Ishikawa (cell line): Measurements from ENCODE around the gene TLE3.

ENCODE experiments used
- CEBPB ChIP-seq: IDR thresholded peaks from 2 replicates; pipeline ENCODE4 v1.6.1; 2012
- CREB1 ChIP-seq: IDR thresholded peaks from 2 replicates; pipeline ENCODE4 v1.6.1; 2012; ENCODE audit warnings: low read depth
- EGR1 ChIP-seq: IDR thresholded peaks from 2 replicates; pipeline ENCODE4 v1.6.1; 2012
- EP300 ChIP-seq: IDR thresholded peaks from 2 replicates; pipeline ENCODE4 v1.6.1; 2012; ENCODE audit warnings: borderline replicate concordance
- FOXM1 ChIP-seq: IDR thresholded peaks from 2 replicates; pipeline ENCODE4 v1.6.1; 2012; ENCODE audit warnings: low read depth, borderline replicate concordance
- MAX ChIP-seq: IDR thresholded peaks from 2 replicates; pipeline ENCODE4 v1.6.1; 2012
- NFIC ChIP-seq: IDR thresholded peaks from 2 replicates; pipeline ENCODE4 v1.6.1; 2012
- RAD21 ChIP-seq: IDR thresholded peaks from 2 replicates; pipeline ENCODE4 v1.6.1; 2012; ENCODE audit warnings: low read depth
- TAF1 ChIP-seq: IDR thresholded peaks from 2 replicates; pipeline ENCODE4 v1.6.1; 2012; ENCODE audit warnings: low read depth, mild to moderate bottlenecking
- TCF12 ChIP-seq: IDR thresholded peaks from 2 replicates; pipeline ENCODE4 v1.6.1; 2012; ENCODE audit warnings: low read depth
- TEAD4 ChIP-seq: IDR thresholded peaks from 2 replicates; pipeline ENCODE4 v1.6.1; 2012
- YY1 ChIP-seq: IDR thresholded peaks from 2 replicates; pipeline ENCODE4 v1.6.1; 2012; ENCODE audit warnings: low read depth
- ZBTB7A ChIP-seq: IDR thresholded peaks from 2 replicates; pipeline ENCODE4 v1.6.1; 2012; ENCODE audit warnings: low read depth
- TF ChIP-seq, protein P1 (sequence below): IDR thresholded peaks from 2 replicates; pipeline ENCODE4 v1.6.1; 2012
- TF ChIP-seq, protein P2 (sequence below): IDR thresholded peaks from 2 replicates; pipeline ENCODE4 v1.6.1; 2012; ENCODE audit warnings: low read depth, mild to moderate bottlenecking

TLE3 gene

DNA sequence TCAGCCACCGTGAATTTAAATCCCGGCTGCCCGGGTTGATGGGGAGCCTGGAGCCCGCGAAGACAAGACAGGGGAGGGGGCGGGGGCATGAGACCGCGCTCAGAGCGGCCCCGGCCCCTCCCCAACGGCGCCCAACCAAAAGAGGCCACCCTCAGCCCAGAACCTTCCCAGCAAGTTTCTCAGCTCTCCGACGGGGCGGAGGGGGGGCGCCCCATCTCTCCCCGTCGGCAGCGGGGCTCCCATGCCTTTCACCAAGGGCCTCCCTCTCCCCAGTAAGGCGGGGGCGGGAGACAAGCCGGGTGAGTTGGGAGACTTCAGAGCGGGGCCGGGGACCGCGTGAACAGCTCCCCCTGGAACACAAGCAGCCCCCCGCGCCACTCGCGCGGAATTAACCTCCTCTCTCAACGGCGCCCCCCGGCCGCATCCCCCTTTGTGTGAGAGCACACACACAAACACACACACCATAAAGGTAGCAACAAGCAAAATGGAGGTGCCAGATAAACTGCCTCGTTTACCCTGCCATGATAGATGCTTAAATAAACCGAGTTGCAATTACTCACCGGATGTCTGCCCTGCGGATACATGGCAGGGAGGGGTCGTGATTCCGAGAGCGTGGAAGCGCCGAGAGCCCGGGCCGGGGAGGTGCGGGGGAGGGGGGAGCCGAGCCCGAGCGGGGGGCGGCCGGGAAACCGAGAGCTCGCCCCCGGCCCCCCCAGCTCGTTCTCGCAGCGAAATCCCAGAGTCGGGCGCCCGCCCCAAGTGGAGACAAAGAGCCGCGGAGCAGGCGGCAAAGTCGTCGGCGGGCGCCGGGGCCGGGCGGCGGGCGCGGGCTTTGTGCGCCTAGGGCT, 1.3 kb downstream of the TLE3 start:
- TF ChIP-seq ZBTB7A, result peak; percentile 67
- no peak for TF ChIP-seq NFIC
- TF ChIP-seq EGR1, result 0 out of 2 replicates have a peak, but pooled peaks have one; percentile 59

DNA sequence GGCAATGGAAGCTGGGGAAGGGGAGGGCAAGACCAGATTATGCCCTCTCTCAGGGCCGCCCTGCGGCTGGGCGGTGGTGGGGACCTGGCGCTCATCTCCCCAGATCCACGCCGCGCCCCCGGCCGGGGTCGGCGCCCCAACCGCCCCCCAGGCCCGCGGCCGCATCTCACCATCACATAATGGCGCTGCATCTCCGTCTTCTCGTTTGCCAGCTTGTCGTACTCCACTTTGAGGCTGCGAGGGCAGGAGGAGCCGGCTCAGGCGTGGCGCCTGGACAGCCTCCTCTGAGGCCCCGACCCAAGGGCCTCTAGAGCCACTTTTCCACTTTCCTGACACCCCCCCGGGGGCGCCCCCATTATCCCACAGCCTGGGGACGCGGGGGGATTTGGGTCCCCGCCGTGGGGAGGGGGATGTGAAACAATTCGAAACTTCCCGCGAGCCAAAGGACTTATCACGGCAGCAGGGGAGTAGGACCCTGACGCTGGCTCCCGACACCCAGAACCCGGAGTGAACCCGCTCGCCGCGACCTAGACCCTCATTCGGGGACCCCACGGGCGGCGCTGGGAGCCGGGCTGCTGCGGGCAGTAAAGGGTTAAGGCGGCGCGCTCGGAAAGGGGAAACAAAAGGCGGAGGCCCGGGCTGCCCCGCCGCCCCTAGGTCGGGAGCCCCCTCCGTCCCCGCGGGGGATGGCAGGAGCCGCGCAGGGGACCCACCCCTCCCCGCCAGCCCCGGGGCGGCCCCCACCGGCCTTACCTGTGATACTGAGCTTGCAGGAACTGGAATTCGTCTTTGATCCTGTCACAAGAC, 2.1 kb downstream of the TLE3 start:
- TF ChIP-seq RAD21, result no peak
- TF ChIP-seq CREB1, result no peak
- no peak for TF ChIP-seq ZBTB7A
- no peak for TF ChIP-seq TAF1
- TF ChIP-seq EP300, result no peak
- TF ChIP-seq CEBPB, result no peak
- no peak for TF ChIP-seq YY1
- no peak for TF ChIP-seq MAX
- TF ChIP-seq, protein P1, sequence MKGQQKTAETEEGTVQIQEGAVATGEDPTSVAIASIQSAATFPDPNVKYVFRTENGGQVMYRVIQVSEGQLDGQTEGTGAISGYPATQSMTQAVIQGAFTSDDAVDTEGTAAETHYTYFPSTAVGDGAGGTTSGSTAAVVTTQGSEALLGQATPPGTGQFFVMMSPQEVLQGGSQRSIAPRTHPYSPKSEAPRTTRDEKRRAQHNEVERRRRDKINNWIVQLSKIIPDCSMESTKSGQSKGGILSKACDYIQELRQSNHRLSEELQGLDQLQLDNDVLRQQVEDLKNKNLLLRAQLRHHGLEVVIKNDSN, result no peak
- TF ChIP-seq NFIC, result no peak
- TF ChIP-seq TEAD4, result no peak
- no peak for TF ChIP-seq TCF12
- no peak for TF ChIP-seq FOXM1
- no peak for TF ChIP-seq EGR1
- TF ChIP-seq, protein P2, sequence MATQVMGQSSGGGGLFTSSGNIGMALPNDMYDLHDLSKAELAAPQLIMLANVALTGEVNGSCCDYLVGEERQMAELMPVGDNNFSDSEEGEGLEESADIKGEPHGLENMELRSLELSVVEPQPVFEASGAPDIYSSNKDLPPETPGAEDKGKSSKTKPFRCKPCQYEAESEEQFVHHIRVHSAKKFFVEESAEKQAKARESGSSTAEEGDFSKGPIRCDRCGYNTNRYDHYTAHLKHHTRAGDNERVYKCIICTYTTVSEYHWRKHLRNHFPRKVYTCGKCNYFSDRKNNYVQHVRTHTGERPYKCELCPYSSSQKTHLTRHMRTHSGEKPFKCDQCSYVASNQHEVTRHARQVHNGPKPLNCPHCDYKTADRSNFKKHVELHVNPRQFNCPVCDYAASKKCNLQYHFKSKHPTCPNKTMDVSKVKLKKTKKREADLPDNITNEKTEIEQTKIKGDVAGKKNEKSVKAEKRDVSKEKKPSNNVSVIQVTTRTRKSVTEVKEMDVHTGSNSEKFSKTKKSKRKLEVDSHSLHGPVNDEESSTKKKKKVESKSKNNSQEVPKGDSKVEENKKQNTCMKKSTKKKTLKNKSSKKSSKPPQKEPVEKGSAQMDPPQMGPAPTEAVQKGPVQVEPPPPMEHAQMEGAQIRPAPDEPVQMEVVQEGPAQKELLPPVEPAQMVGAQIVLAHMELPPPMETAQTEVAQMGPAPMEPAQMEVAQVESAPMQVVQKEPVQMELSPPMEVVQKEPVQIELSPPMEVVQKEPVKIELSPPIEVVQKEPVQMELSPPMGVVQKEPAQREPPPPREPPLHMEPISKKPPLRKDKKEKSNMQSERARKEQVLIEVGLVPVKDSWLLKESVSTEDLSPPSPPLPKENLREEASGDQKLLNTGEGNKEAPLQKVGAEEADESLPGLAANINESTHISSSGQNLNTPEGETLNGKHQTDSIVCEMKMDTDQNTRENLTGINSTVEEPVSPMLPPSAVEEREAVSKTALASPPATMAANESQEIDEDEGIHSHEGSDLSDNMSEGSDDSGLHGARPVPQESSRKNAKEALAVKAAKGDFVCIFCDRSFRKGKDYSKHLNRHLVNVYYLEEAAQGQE, result no peak

- TF ChIP-seq MAX, result no peak
These were observed 2.9 kb downstream of the TLE3 start for GRCh38 chr15:70094690-70095311.

GRCh38 chr15:70093481-70094319, 4.0 kb downstream of the TLE3 start:
- TF ChIP-seq RAD21, result no peak
- TF ChIP-seq NFIC, result no peak
- no peak for TF ChIP-seq TAF1
- TF ChIP-seq EP300, result no peak
- TF ChIP-seq EGR1, result no peak
- TF ChIP-seq ZBTB7A, result no peak
- no peak for TF ChIP-seq YY1
- TF ChIP-seq FOXM1, result no peak
- TF ChIP-seq CEBPB, result no peak
- TF ChIP-seq, protein P1, result no peak
- TF ChIP-seq TCF12, result no peak
- no peak for TF ChIP-seq CREB1
- TF ChIP-seq, protein P2, result no peak
- TF ChIP-seq MAX, result no peak

- TF ChIP-seq, protein P1, result no peak
- no peak for TF ChIP-seq CREB1
- TF ChIP-seq TCF12, result no peak
- TF ChIP-seq YY1, result no peak
- no peak for TF ChIP-seq ZBTB7A
- TF ChIP-seq CEBPB, result no peak
- TF ChIP-seq EGR1, result no peak
- TF ChIP-seq MAX, result no peak
- TF ChIP-seq TAF1, result no peak
- TF ChIP-seq EP300, result no peak
- TF ChIP-seq FOXM1, result no peak
- TF ChIP-seq, protein P2, result no peak
- no peak for TF ChIP-seq NFIC
- no peak for TF ChIP-seq RAD21
- no peak for TF ChIP-seq TEAD4
These were observed 4.6 kb downstream of the TLE3 start for GRCh38 chr15:70093070-70093469.
